EH (cell line): ENCODE data around the gene CYP27C1.

Source experiments
- DNase-seq: peaks from one replicate; pipeline ENCODE4 v3.0.0-alpha.2; 2015; ENCODE audit warnings: low read depth

The CYP27C1 gene

GRCh38 chr2:127193164-127193966, 26.7 kb downstream of the CYP27C1 start:
- peak; percentile 57 for DNase-seq

GRCh38 chr2:127191331-127192219, 28.5 kb downstream of the CYP27C1 start:
- DNase-seq, result no peak

GRCh38 chr2:127188797-127189196, 31.3 kb downstream of the CYP27C1 start:
- no peak for DNase-seq

GRCh38 chr2:127187831-127188230, 32.3 kb downstream of the CYP27C1 start:
- no peak for DNase-seq

- DNase-seq, result no peak
Measured at GRCh38 chr2:127187081-127187775, 32.9 kb downstream of the CYP27C1 start.

- no peak for DNase-seq
Measured at GRCh38 chr2:127185705-127186104, 34.4 kb downstream of the CYP27C1 start.

- no peak for DNase-seq
Measured at GRCh38 chr2:127185093-127185492, 35.0 kb downstream of the CYP27C1 start.

GRCh38 chr2:127183771-127184170, 36.3 kb downstream of the CYP27C1 start:
- no peak for DNase-seq

GRCh38 chr2:127182626-127183458, 37.3 kb downstream of the CYP27C1 start:
- no peak for DNase-seq

GRCh38 chr2:127181851-127182250, 38.2 kb downstream of the CYP27C1 start:
- DNase-seq, result no peak

- peak; percentile 60 for DNase-seq
Measured at GRCh38 chr2:127179766-127180165, 40.3 kb downstream of the CYP27C1 start.

GRCh38 chr2:127177617-127178263, 42.4 kb downstream of the CYP27C1 start:
- DNase-seq, result no peak

GRCh38 chr2:127176371-127177311, 43.5 kb downstream of the CYP27C1 start:
- DNase-seq, result peak; percentile 90

GRCh38 chr2:127175751-127176354, 44.2 kb downstream of the CYP27C1 start:
- peak; percentile 94 for DNase-seq

- DNase-seq, result peak; percentile 78
Measured at GRCh38 chr2:127175041-127175721, 44.9 kb downstream of the CYP27C1 start.

- DNase-seq, result no peak
Measured at GRCh38 chr2:127174640-127175039, 45.5 kb downstream of the CYP27C1 start.

- DNase-seq, result peak; percentile 61
Measured at GRCh38 chr2:127174136-127174535, 46.0 kb downstream of the CYP27C1 start.

- peak; percentile 91 for DNase-seq
Measured at GRCh38 chr2:127173057-127173456, 47.0 kb downstream of the CYP27C1 start.

GRCh38 chr2:127172306-127172705, 47.8 kb downstream of the CYP27C1 start:
- no peak for DNase-seq
